Measurements from ENCODE around the gene TMEM200B. TPM values are rescaled to one million over a fixed set of nuclear protein-coding genes. Genes with fewer than 3 reads are reported as not detected.
A peak's percentile ranks its signal among the peaks of the same experiment; 100 is the strongest.

TMEM200B gene
- total and polyA plus RNA-seq, 10 of the 15 experiments (the other 5 are each of a cell fraction or from before 2014, with no cell fraction given) = 0.03 to 1.4 (median 0.08) TPM; not detected in 3

DNA sequence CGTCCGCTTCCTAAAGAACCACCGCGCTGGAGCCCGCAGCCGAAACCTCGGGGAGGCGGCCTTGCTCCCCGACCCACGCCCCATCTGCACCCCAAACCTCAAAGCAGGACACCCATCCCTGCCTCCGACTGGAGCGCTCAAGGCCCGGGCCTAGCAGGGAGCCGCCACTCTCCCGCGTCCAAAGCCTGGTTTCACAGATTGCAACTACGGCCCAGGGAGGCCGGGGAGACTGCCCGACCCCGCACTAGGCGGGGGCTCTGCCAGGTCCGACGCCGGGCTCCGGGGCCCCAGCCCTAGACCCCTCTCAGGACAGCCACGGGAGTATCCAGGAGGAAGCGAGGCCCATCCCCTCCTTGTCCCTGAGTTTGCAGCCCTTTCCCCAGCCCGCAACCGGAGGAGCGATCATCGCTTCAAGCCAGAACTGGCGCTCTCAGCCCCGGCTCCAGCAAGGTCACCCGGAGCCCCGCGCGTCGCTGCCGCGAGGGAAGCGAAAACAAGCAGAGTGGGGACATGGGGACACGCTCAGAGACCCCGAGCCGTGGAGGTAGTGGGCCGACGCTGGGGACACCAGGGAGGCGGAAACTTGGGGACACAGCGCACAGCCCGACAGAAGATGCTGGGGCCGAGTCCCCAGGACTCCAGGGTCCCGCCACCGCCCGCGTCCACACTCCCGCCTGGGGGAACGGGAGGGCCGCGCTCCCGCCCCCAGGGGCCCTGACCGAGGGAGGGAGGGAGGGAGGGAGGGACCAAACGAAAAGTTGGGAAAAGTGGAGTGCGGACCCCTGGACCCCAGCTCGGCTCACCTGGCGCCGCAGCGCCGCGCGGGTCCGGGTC is 433 bp downstream of the TMEM200B start:
- BruUV-seq (replicated peaks) = no TSS peak
- intact Hi-C loops (cut with micrococcal nuclease; ENCODE audit: unreplicated experiment) (loop anchor here (5.0 kb wide), 1 partner anchor 79 kb away; no protein-coding TSS in a partner anchor), in situ Hi-C loops (cut with MboI) (no loop called here)
- no peaks in the 10 kb centered on the region for H3K79me2 ChIP-seq (ENCODE audit: control insufficient read depth, insufficient read depth, low read length)
- no peak overlapping the region for H3K9ac ChIP-seq (ENCODE audit: control insufficient read depth, insufficient read depth, low read length)
- WGBS (ENCODE audit: insufficient coverage, insufficient replicate concordance, low lambda C conversion rate, missing lambda C conversion rate) = 4% methylated on average over 45 of the region's 70 CpGs
- ChIA-PET RAD21 (ENCODE audit: unreplicated experiment) (no interaction called here), CTCF (interaction anchor here (1.3 kb wide), 1 partner anchor 79 kb away, joined by 3 read pairs; no protein-coding TSS in a partner anchor), POLR2A (no interaction called here), SMC1A (ENCODE audit: uncharacterized antibody, unreplicated experiment) (no interaction called here)
- DNase-seq (ENCODE audit: low read depth, low spot score) (no peak), FAIRE-seq (no peak), ATAC-seq (peak; percentile 13)
- H3K27ac ChIP-seq (ENCODE audit: control insufficient read depth, insufficient read depth) = no peak overlapping the region
- H3K4me3 ChIP-seq = no peak overlapping the region
- H3K36me3 ChIP-seq (ENCODE audit: control insufficient read depth in 2 of 2, insufficient read depth in 2 of 2, low read length in 1 of 2) = no peaks in the 10 kb centered on the region; a peak in 1 of 4 replicates
- no peak overlapping the region for H2AFZ ChIP-seq (ENCODE audit: control insufficient read depth, low read depth, low read length)
- H3K4me1 ChIP-seq (ENCODE audit: control insufficient read depth, insufficient read depth, low read length) = no peaks in the 10 kb centered on the region
- TF ChIP-seq CEBPB (IDR thresholded peaks at IDR 0.05; ENCODE audit: borderline replicate concordance in 1 of 2, low read depth in 2 of 2, low read length in 2 of 2) = no peak
- TF ChIP-seq SUZ12 (IDR thresholded peaks at IDR 0.05; ENCODE audit: unreplicated experiment) = peak; percentile 44
- no peaks in the 10 kb centered on the region; the same call in 1 of the 2 replicates for H4K20me1 ChIP-seq (ENCODE audit: control insufficient read depth, insufficient read depth)
- H3K9me3 ChIP-seq (replicated peaks; ENCODE audit: control insufficient read depth, insufficient read depth, low read length) = no peaks in the 10 kb centered on the region
- peak overlapping the region; percentile 86 for H3K4me2 ChIP-seq (ENCODE audit: control insufficient read depth, insufficient read depth)
- peaks cover 6 to 16% of the 10 kb centered on the region in 2 experiments; a peak in 3 of 4 replicates for H3K27me3 ChIP-seq (replicated peaks in 1 of 2; ENCODE audit: control insufficient read depth in 2 of 2, insufficient read depth in 2 of 2, low read length in 1 of 2)

DNA sequence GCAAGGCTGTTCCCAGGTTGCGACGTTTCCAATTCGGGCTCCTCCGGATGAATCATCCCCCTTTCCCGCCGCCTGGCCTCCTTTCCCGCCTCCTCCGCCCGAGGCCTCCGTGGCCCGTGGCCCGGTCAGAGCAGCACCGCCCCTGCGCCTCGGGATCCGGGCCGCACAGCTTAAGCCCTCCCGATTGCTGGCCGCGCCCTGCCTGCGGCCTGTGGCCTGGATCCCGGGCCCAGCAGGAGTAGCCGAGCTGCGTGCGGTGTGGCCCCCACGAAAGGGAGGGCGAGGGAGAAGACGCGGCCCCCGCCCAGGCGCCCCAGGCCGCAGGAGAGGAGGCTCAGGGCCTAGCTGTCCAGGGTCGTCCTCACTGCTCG is 1.0 kb downstream of the TMEM200B start:
- CTCF ChIA-PET = interaction anchor here (0.6 kb wide), 1 partner anchor 14 kb away, joined by 3 read pairs; no protein-coding TSS in a partner anchor
- no peak for TF ChIP-seq ESRRA (IDR thresholded peaks at IDR 0.05; ENCODE audit: low read length)
- TF ChIP-seq, protein P1, sequence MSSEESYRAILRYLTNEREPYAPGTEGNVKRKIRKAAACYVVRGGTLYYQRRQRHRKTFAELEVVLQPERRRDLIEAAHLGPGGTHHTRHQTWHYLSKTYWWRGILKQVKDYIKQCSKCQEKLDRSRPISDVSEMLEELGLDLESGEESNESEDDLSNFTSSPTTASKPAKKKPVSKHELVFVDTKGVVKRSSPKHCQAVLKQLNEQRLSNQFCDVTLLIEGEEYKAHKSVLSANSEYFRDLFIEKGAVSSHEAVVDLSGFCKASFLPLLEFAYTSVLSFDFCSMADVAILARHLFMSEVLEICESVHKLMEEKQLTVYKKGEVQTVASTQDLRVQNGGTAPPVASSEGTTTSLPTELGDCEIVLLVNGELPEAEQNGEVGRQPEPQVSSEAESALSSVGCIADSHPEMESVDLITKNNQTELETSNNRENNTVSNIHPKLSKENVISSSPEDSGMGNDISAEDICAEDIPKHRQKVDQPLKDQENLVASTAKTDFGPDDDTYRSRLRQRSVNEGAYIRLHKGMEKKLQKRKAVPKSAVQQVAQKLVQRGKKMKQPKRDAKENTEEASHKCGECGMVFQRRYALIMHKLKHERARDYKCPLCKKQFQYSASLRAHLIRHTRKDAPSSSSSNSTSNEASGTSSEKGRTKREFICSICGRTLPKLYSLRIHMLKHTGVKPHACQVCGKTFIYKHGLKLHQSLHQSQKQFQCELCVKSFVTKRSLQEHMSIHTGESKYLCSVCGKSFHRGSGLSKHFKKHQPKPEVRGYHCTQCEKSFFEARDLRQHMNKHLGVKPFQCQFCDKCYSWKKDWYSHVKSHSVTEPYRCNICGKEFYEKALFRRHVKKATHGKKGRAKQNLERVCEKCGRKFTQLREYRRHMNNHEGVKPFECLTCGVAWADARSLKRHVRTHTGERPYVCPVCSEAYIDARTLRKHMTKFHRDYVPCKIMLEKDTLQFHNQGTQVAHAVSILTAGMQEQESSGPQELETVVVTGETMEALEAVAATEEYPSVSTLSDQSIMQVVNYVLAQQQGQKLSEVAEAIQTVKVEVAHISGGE (CRISPR knock-in tag; IDR thresholded peaks at IDR 0.05) = no peak
- no peak for TF ChIP-seq CBX5 (IDR thresholded peaks at IDR 0.05; ENCODE audit: low read depth)
- TF ChIP-seq, protein P2, sequence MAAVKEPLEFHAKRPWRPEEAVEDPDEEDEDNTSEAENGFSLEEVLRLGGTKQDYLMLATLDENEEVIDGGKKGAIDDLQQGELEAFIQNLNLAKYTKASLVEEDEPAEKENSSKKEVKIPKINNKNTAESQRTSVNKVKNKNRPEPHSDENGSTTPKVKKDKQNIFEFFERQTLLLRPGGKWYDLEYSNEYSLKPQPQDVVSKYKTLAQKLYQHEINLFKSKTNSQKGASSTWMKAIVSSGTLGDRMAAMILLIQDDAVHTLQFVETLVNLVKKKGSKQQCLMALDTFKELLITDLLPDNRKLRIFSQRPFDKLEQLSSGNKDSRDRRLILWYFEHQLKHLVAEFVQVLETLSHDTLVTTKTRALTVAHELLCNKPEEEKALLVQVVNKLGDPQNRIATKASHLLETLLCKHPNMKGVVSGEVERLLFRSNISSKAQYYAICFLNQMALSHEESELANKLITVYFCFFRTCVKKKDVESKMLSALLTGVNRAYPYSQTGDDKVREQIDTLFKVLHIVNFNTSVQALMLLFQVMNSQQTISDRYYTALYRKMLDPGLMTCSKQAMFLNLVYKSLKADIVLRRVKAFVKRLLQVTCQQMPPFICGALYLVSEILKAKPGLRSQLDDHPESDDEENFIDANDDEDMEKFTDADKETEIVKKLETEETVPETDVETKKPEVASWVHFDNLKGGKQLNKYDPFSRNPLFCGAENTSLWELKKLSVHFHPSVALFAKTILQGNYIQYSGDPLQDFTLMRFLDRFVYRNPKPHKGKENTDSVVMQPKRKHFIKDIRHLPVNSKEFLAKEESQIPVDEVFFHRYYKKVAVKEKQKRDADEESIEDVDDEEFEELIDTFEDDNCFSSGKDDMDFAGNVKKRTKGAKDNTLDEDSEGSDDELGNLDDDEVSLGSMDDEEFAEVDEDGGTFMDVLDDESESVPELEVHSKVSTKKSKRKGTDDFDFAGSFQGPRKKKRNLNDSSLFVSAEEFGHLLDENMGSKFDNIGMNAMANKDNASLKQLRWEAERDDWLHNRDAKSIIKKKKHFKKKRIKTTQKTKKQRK (IDR thresholded peaks at IDR 0.05; ENCODE audit: low read depth, low read length) = no peak
- TF ChIP-seq ZNF207 (IDR thresholded peaks at IDR 0.05; ENCODE audit: borderline replicate concordance) = no peak
- TF ChIP-seq NFXL1 (IDR thresholded peaks at IDR 0.05; ENCODE audit: borderline replicate concordance) = no peak

More for the DNA sequence above, 1.0 kb downstream of the TMEM200B start:
- no TSS peak for BruUV-seq (replicated peaks)
- Histone ChIP-seq H3K27ac (ENCODE audit: control insufficient read depth, insufficient read depth) (no peak overlapping the region), H3K9me3 (replicated peaks; ENCODE audit: control insufficient read depth, insufficient read depth, low read length) (no peaks in the 10 kb centered on the region), H4K20me1 (ENCODE audit: control insufficient read depth, insufficient read depth) (no peaks in the 10 kb centered on the region; the same call in 1 of the 2 replicates), H3K4me3 (no peak overlapping the region), H3K9ac (ENCODE audit: control insufficient read depth, insufficient read depth, low read length) (no peak overlapping the region), H3K4me1 (ENCODE audit: control insufficient read depth, insufficient read depth, low read length) (no peaks in the 10 kb centered on the region), H3K36me3 (ENCODE audit: control insufficient read depth in 2 of 2, insufficient read depth in 2 of 2, low read length in 1 of 2) (no peaks in the 10 kb centered on the region; a peak in 1 of 4 replicates), H3K4me2 (ENCODE audit: control insufficient read depth, insufficient read depth) (peak overlapping the region; percentile 33; the same call in 1 of the 2 replicates), H3K79me2 (ENCODE audit: control insufficient read depth, insufficient read depth, low read length) (no peaks in the 10 kb centered on the region), H3K27me3 (replicated peaks in 1 of 2; ENCODE audit: control insufficient read depth in 2 of 2, insufficient read depth in 2 of 2, low read length in 1 of 2) (peaks cover 6 to 16% of the 10 kb centered on the region in 2 experiments; a peak in 3 of 4 replicates), H2AFZ (ENCODE audit: control insufficient read depth, low read depth, low read length) (no peak overlapping the region)
- FAIRE-seq = no peak
- WGBS (ENCODE audit: insufficient coverage, insufficient replicate concordance, low lambda C conversion rate, missing lambda C conversion rate) = 15% methylated on average over 33 of the region's 34 CpGs
- SMC1A ChIA-PET (ENCODE audit: uncharacterized antibody, unreplicated experiment) = no interaction called here
- intact Hi-C loops (cut with micrococcal nuclease; ENCODE audit: unreplicated experiment) (loop anchor here (5.0 kb wide), 1 partner anchor 80 kb away; no protein-coding TSS in a partner anchor), in situ Hi-C loops (cut with MboI) (no loop called here)
- peak; percentile 5; the same call in 2 of the 3 replicates for ATAC-seq
- POLR2A ChIA-PET = interaction anchor here (0.6 kb wide), 1 partner anchor 13 kb away, joined by 5 read pairs; no protein-coding TSS in a partner anchor
- RAD21 ChIA-PET (ENCODE audit: unreplicated experiment) = no interaction called here
- DNase-seq (ENCODE audit: low read depth, low spot score) = no peak
